Effector memory CD8-positive, alpha-beta T cell (primary cell): ENCODE measurements around the gene CYTL1.

Experiments used
- ATAC-seq: fragments of 150-1000 bp; cut with Tn5 transposase; replicated peaks from 2 replicates; pipeline ENCODE4 v1.10.0; 2021; ENCODE audit warnings: mild to moderate bottlenecking, moderate library complexity
- DNase-seq, 3 experiments: peaks; one replicate each; pipeline ENCODE4 v3.0.0; 2021
- H3K27ac Mint-ChIP-seq, 2 donors: one replicate each; pipeline ENCODE4 v1.8.0; 2022; ENCODE audit warnings: mild to moderate bottlenecking in 2 of 2, mixed read lengths in 2 of 2, moderate library complexity in 2 of 2
- H3K27me3 Mint-ChIP-seq, 2 donors: one replicate each; pipeline ENCODE4 v1.8.0; 2022; ENCODE audit warnings: mixed read lengths in 2 of 2
- H3K36me3 Mint-ChIP-seq: one replicate; pipeline ENCODE4 v1.8.0; 2022; ENCODE audit warnings: mild to moderate bottlenecking, moderate library complexity, mixed read lengths; ENCODE audit not compliant: insufficient read depth
- H3K4me1 Mint-ChIP-seq, 2 donors: one replicate each; pipeline ENCODE4 v1.8.0; 2022; ENCODE audit warnings: low read depth in 2 of 2, mixed read lengths in 2 of 2
- H3K4me3 Mint-ChIP-seq, 2 donors: one replicate each; pipeline ENCODE4 v1.8.0; 2022; ENCODE audit warnings: mild to moderate bottlenecking in 2 of 2, mixed read lengths in 2 of 2, moderate library complexity in 2 of 2
- H3K9me3 Mint-ChIP-seq, 2 donors: one replicate each; pipeline ENCODE4 v1.8.0; 2022; ENCODE audit warnings: mixed read lengths in 2 of 2

The CYTL1 gene

DNA sequence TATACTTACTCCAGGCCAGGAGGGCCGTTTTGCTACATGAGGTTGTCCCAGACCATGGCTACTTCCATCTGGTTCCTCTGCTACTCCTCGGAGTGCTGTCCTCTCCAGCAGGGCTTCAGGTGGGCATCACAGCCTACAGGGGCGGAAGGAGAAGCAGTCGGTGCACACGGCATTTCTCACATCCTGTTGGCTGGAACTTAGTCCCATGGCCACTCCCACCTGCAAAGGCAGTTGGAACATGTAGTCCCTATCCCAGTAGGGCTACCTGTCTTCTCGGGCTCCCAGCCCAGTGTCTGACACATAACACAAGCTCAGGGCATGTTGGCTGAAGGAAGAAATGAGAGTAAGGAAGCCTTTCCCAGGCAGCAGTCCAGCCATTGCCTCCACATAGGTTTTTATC is 24.3 kb upstream of the CYTL1 start:
- Mint-ChIP-seq H3K27me3 (peaks cover 44 to 61% of the 10 kb centered on the region in 2 donors), H3K4me3 (no peak overlapping the region), H3K36me3 (no peaks in the 10 kb centered on the region), H3K4me1 (peaks cover 0 to 1% of the 10 kb centered on the region in 2 donors), H3K9me3 (no peaks in the 10 kb centered on the region), H3K27ac (no peak overlapping the region)
- ATAC-seq, result no peak
- no peak for DNase-seq

DNA sequence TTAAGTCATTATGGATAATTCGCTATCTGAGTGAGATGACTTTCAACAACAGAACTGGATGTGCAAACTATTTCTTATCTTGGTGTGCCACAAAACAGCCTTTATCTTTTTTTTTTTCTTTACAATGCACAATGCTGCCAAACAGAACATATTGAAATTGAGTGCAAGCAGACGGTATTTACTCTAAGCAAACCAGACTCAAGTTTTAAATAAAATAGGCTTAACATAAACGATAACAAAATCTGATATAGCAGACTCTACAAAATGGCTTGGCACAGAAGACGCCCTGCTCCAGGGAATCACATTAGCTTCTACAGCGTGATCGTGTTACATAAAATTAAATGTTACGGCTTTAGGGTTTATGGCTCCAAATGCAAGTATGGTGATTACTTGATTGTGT is 22.4 kb upstream of the CYTL1 start:
- H3K9me3 Mint-ChIP-seq, result no peaks in the 10 kb centered on the region
- H3K27me3 Mint-ChIP-seq, result peaks cover 33 to 45% of the 10 kb centered on the region in 2 donors
- ATAC-seq, result no peak
- no peak overlapping the region for H3K4me3 Mint-ChIP-seq
- no peak overlapping the region for H3K27ac Mint-ChIP-seq
- H3K4me1 Mint-ChIP-seq, result peaks cover 0 to 1% of the 10 kb centered on the region in 2 donors
- DNase-seq, result no peak
- no peaks in the 10 kb centered on the region for H3K36me3 Mint-ChIP-seq

DNA sequence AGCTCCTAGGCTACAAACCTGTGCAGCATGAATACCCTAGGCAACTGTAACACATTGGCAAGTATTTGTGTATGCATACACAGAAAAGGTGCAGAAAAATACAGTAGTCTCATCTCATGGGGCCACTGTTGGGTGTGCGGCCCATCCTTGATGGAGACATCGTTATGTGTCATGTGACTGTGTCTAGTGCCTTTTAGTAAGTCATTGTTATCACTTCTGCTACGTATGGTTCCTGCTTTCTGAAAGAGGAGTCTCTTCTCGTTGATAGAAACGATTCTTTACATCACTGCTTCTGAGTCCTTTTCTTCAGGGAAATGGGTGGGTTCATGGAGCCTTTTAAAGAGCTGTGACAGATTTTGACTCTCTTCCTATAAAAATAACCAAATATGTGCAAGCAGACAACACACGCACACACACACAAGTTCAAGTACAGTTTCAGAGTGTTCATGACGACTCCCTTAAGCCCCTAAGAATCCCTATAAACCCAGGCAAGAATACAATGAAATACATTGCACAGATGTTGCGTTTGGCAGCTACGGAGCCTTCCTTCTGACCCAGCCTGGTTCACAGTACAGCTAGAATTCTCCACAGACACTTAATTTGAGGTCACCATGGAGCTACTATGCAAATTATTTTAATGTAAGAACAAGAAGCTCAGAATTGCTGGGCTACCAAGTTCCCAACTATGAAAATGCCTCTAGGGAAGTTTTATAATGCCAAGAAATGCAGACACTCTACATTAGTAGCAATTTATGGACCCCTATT is 21.8 kb upstream of the CYTL1 start:
- Mint-ChIP-seq H3K36me3 (no peaks in the 10 kb centered on the region), H3K4me1 (peaks cover 0 to 1% of the 10 kb centered on the region in 2 donors), H3K4me3 (no peak overlapping the region), H3K27me3 (peaks cover 28 to 40% of the 10 kb centered on the region in 2 donors), H3K9me3 (no peaks in the 10 kb centered on the region), H3K27ac (no peak overlapping the region)
- no peak for DNase-seq
- ATAC-seq, result no peak

DNA sequence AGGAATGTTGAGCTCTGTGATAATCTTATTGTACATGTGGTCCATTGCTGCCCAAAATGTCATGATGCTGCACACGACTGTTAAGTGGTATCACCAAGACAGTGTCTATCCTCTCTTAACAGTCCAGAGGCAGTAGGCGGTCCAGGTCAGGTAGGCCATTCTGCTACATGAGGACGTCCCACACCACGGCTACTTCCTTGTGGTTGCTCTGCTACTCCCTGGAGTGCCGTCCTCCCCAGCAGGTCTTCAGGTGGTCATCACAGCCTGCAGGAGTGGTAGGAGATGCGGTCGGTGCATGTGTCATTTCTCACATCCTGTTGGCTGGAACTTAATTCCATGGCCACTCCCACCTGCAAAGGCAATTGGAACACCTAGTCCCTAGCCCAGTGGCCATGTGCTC is 20.5 kb upstream of the CYTL1 start:
- H3K4me3 Mint-ChIP-seq, result no peak overlapping the region
- no peak overlapping the region for H3K27ac Mint-ChIP-seq
- ATAC-seq (no peak), DNase-seq (no peak)
- no peaks in the 10 kb centered on the region for H3K4me1 Mint-ChIP-seq
- no peaks in the 10 kb centered on the region for H3K9me3 Mint-ChIP-seq
- peaks cover 16 to 27% of the 10 kb centered on the region in 2 donors for H3K27me3 Mint-ChIP-seq
- H3K36me3 Mint-ChIP-seq, result no peaks in the 10 kb centered on the region

DNA sequence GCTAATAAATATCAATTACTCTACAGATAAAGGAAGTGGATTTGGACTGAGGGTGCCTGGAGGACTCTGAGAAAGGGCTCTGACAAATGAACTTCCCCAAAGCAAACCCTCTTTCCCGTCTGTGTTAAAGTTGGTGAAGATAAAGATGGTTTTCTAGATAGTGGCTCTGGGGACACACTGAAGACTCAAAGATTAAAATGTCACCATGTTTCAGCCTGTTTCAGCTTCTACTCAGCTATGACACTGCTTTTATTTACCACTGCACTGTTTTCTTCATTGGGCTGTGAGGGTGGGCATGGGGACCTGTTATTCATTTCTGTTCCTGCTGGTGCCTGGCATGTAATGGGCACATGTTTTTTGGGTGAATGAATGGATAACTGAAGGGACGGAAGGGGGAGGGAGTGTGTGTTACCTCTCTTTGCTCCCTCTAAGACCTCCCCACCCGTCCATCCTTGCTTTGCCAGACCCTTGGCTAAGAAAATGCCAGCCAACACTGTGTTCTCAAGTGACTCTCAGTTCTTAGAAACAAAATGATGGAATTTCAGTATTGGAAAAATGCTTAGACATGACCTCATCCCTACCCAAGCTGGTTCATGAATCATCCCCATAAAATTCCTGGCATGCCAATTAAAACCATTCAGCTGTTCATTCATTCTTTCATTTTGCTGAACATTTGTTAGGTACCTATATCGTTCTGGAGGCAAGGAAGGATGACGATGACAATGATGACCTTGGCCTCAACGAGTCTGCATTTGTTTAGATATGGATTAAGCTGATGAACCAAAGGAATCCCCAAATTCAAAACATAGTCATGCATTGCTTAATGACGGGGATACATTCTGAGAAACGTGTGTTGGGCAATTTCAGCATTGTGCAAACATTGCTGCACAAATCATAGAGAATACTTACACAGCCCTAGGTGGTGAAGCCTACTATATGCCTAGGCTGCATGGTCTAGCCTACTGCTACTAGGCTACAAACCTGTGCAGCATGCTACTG is 18.6 kb upstream of the CYTL1 start:
- no peak overlapping the region for H3K27ac Mint-ChIP-seq
- H3K4me3 Mint-ChIP-seq, result no peak overlapping the region
- no peaks in the 10 kb centered on the region for H3K36me3 Mint-ChIP-seq
- peaks cover 0 to 4% of the 10 kb centered on the region in 2 donors for H3K4me1 Mint-ChIP-seq
- ATAC-seq, result no peak
- peaks cover 0 to 18% of the 10 kb centered on the region in 2 donors for H3K27me3 Mint-ChIP-seq
- no peaks in the 10 kb centered on the region for H3K9me3 Mint-ChIP-seq
- DNase-seq, result no peak

DNA sequence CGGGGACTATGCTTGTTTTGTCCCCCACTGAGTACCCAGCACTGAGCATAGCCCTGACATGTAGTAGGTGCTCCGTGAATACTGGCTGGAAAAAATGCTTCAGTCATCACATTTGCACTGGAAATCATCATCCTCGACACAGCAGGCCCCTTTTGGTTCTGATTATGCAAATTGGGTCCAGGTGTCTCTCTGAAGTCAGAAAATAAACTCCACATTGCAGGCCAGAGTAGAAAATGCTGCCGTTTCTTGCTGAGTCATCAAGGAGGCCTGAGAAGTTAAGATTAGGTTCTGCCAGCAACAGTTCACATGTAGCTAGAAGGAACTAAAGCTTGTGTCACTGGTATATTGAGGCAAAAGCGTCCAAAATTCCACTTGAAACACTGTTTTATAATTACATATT is 17.0 kb upstream of the CYTL1 start:
- peaks cover 0 to 18% of the 10 kb centered on the region in 2 donors for H3K27me3 Mint-ChIP-seq

DNA sequence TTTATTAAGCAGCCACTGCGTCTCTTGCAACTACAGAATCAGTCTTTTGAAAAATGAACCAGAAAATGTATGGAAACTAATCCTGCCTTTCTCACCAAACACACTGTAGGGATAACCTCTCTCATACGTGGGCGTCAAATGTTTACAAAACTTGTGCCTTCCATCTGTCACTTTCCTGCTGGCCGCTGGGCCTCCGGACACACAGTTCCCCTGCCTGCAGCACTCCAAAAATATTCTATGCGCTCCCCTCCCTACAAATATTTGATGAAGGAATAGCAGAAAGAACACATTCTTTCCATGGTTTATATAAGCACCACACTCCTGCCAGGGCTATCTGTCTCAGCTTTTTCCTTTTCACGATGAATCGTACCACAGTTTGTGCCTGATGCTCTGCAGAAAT is 14.9 kb upstream of the CYTL1 start:
- Mint-ChIP-seq H3K4me1 (peaks cover 0 to 4% of the 10 kb centered on the region in 2 donors), H3K36me3 (no peaks in the 10 kb centered on the region), H3K27ac (no peak overlapping the region), H3K27me3 (peaks cover 0 to 12% of the 10 kb centered on the region in 2 donors), H3K4me3 (no peak overlapping the region), H3K9me3 (no peaks in the 10 kb centered on the region)
- no peak for DNase-seq
- ATAC-seq, result no peak

More for the DNA sequence above, 17.0 kb upstream of the CYTL1 start:
- H3K36me3 Mint-ChIP-seq, result no peaks in the 10 kb centered on the region
- no peaks in the 10 kb centered on the region for H3K9me3 Mint-ChIP-seq
- DNase-seq (no peak), ATAC-seq (no peak)
- no peak overlapping the region for H3K27ac Mint-ChIP-seq
- H3K4me3 Mint-ChIP-seq, result no peak overlapping the region
- H3K4me1 Mint-ChIP-seq, result peaks cover 0 to 4% of the 10 kb centered on the region in 2 donors

DNA sequence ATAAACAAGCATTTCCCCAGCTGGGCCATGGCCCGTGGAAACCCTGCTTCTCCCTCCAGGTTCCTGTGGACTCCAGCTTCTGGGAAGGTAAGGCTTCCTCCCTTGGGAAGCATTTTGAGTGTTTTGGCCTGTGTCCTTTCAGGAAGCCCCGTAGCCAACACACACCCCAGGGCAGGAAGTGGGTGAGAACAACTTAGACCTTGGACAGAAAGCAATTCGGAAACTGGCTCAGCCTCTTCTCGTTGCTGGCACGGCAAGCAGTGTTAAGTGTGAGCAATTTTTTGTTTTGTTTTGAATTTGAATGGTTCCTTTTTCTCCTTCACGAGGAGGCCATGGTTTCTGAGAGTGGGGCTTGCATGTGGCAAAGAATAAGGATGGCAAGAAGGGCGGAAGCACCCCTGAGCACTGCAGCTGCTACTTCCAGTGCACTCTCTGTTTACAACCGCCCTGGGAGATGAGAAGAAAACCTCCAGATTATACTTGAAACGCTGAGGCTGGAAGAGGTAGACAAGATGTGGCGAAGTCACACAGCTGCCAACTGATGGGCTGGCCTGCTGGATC is 14.1 kb upstream of the CYTL1 start:
- H3K9me3 Mint-ChIP-seq, result no peaks in the 10 kb centered on the region
- no peaks in the 10 kb centered on the region for H3K36me3 Mint-ChIP-seq
- no peak for DNase-seq
- peaks cover 0 to 4% of the 10 kb centered on the region in 2 donors for H3K4me1 Mint-ChIP-seq
- H3K4me3 Mint-ChIP-seq, result no peak overlapping the region
- peaks cover 0 to 20% of the 10 kb centered on the region in 2 donors for H3K27me3 Mint-ChIP-seq
- no peak overlapping the region for H3K27ac Mint-ChIP-seq
- no peak for ATAC-seq

DNA sequence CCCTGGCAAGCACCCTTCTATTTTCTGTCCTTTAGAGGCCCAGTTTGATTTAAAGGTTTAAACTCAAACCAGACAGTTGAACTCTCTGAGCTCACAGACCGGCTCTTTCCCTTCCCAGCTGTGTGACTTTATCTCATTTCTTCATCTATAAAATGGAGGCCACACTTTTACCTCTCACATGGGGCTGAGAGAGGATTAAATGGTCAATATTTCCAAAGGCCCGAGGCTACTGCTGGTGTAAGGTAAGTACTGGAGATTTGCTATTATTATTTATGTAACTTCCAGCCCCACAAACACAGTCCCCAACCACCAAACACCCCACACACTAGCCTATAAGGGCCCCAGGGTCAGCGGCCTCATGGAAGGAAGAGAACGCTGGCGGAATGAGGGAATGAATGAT is 13.6 kb upstream of the CYTL1 start:
- Mint-ChIP-seq H3K27ac (no peak overlapping the region), H3K9me3 (no peaks in the 10 kb centered on the region)

DNA sequence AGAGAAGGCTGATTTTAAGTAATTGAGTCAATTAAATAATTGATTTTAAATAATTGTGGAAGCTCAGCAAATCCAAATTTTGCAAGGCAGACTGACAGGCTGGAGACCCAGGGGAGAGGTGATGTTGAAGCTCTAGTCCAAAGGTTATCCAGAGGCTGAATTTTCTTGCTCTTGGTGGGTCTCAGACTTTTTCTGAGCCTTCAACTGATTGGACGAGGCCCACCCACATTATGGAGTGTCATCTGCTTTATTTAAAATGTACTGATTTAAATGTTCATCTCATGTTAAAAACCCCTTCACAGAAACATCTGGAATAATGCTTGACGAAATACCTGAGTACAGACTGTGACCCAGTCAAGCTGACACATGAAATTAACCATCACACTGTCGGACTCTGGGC is 11.7 kb upstream of the CYTL1 start:
- H3K4me1 Mint-ChIP-seq, result peaks cover 0 to 4% of the 10 kb centered on the region in 2 donors
- H3K4me3 Mint-ChIP-seq, result no peak overlapping the region
- H3K27ac Mint-ChIP-seq, result no peak overlapping the region
- no peaks in the 10 kb centered on the region for H3K9me3 Mint-ChIP-seq
- H3K27me3 Mint-ChIP-seq, result peaks cover 3 to 40% of the 10 kb centered on the region in 2 donors
- ATAC-seq (no peak), DNase-seq (no peak)
- no peaks in the 10 kb centered on the region for H3K36me3 Mint-ChIP-seq

More for the DNA sequence above, 13.6 kb upstream of the CYTL1 start:
- Mint-ChIP-seq H3K4me1 (peaks cover 0 to 4% of the 10 kb centered on the region in 2 donors), H3K4me3 (no peak overlapping the region), H3K36me3 (no peaks in the 10 kb centered on the region), H3K27me3 (peaks cover 0 to 26% of the 10 kb centered on the region in 2 donors)
- no peak for DNase-seq
- ATAC-seq, result no peak

DNA sequence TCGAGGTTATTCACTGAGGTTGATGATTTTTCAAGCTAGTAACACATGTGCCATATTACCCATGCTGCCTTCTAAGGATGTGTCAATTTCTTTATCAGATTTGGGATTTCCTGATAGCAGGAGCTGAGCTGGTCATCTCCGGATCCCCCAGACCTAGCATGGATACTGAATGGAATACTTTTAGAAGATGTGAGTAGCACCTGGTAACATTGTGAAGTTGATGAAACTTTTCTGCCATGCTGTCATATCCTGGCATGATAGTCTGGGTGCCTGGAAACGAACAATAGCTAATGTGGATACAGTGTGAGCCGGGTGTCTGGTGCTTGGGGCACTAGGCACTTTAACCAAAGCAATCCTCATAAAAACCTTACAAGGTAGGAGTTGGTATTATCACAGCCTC is 11.0 kb upstream of the CYTL1 start:
- peaks cover 0 to 4% of the 10 kb centered on the region in 2 donors for H3K4me1 Mint-ChIP-seq
- ATAC-seq (no peak), DNase-seq (no peak)
- H3K4me3 Mint-ChIP-seq, result no peak overlapping the region
- H3K27ac Mint-ChIP-seq, result no peak overlapping the region
- no peaks in the 10 kb centered on the region for H3K9me3 Mint-ChIP-seq
- H3K27me3 Mint-ChIP-seq, result peaks cover 10 to 47% of the 10 kb centered on the region in 2 donors
- H3K36me3 Mint-ChIP-seq, result no peaks in the 10 kb centered on the region

DNA sequence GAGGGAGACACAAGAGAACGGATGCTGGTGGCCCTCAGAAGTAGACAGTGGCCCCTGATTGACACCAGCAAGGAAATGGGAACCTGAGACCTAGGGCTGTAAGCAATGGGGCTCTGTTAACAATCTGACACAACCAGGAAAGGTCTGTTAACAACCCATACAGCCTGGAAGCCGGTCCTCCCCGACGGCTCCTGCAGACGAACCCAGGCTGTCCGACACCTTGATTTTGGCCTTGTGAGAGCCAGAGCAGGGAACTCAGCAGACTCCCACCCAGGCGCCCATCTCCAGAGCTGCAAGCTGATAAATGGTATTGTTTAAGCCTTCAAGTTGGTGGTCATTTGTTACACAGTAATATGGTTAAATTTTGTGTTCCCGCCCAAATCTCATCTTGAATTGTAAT is 10.2 kb upstream of the CYTL1 start:
- peaks cover 0 to 4% of the 10 kb centered on the region in 2 donors for H3K4me1 Mint-ChIP-seq
- no peak overlapping the region for H3K27ac Mint-ChIP-seq
- H3K9me3 Mint-ChIP-seq, result no peaks in the 10 kb centered on the region
- H3K36me3 Mint-ChIP-seq, result no peaks in the 10 kb centered on the region
- peaks cover 12 to 51% of the 10 kb centered on the region in 2 donors for H3K27me3 Mint-ChIP-seq
- ATAC-seq (no peak), DNase-seq (no peak)
- H3K4me3 Mint-ChIP-seq, result no peak overlapping the region

DNA sequence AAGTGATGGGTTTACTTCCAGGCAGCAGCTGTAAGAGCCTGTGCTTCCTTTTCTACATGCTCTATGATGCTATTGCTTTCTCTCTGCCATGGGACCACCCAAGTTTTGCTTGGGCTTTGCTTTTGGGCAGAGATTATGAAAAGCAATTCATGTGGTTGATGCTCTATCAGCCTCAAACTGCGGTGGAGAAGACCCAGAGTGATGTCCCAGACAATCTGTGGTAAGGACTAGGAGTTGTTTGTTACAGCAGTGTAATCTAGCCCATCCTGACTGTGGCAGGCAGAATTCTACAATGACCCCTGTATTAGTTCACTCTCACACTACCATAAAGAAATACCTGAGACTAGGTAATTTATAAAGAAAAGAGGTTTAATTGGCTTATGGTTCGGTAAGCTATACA is 9.2 kb upstream of the CYTL1 start:
- ATAC-seq (no peak), DNase-seq (no peak)
- Mint-ChIP-seq H3K27me3 (peaks cover 12 to 58% of the 10 kb centered on the region in 2 donors), H3K4me1 (peaks cover 0 to 3% of the 10 kb centered on the region in 2 donors), H3K4me3 (no peak overlapping the region), H3K27ac (no peak overlapping the region), H3K36me3 (no peaks in the 10 kb centered on the region), H3K9me3 (no peaks in the 10 kb centered on the region)
